GM21367 (cell line): ENCODE measurements around the gene DNAJC11.

ENCODE experiments used
- ATAC-seq: cut with Tn5 transposase; IDR thresholded peaks from one replicate; pipeline ENCODE4 v1.9.1; 2021; ENCODE audit not compliant: unreplicated experiment

DNAJC11 gene

GRCh38 chr1:6586404-6586816 lies 115.2 kb downstream of the DNAJC11 start:
- ATAC-seq: no peak

- no peak for ATAC-seq
Observed at GRCh38 chr1:6585841-6586240, 115.8 kb downstream of the DNAJC11 start.

- no peak for ATAC-seq
Observed at GRCh38 chr1:6585081-6585722, 116.4 kb downstream of the DNAJC11 start.
